Stimulated activated CD8-positive, alpha-beta memory T cell treated with anti-CD3 and anti-CD28 coated beads, Interleukin-4, amount 100 ng/mL, for 4 hours (primary cell): ENCODE results near the gene FAM229B.
"Not testable (repeated sequence)": the region's sequence is repeated elsewhere in the genome, so short reads cannot be mapped to it uniquely, and the experiment has no call there.

ENCODE experiments used
- DNase-seq, 2 donors: peaks; one replicate each; pipeline ENCODE4 v3.0.0-alpha.2; 2020; ENCODE audit warnings: low read depth in 2 of 2, low spot score in 1 of 2

FAM229B gene, protein sequence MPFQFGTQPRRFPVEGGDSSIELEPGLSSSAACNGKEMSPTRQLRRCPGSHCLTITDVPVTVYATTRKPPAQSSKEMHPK

GRCh38 chr6:112087136-112087911 is at the start of gene FAM229B, which contains the start of gene TUBE1:
Gene FAM229B (plus strand): TSS chr6:112087591. CDS start chr6:112099284, 11,693 bp downstream.
Gene TUBE1 (minus strand): TSS chr6:112087482. CDS start chr6:112087434, 48 bp downstream.
- peak; percentile 74 to 82 for DNase-seq

DNA sequence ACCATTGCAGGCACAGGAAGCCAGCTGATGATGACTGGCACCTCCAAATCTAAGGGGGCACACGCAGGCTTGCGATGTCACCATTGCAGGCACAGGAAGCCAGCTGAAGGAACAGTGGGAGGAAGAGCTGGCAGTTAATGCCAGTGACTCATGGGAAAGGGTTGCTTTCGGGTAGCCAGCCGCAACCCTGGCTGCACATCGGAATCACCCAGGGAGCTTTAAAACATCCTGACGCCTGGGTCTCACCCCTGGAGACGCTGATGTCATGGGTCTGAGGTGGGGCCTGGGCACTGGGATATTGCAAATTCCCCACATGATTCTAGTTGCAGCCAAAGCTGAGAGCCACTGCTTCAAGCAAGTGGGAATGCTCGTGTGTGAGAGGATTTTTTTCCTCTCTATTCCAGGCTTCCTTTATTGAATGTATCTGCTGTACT is 49.6 kb upstream of the FAM229B start:
- DNase-seq, result no peak

- no peak for DNase-seq
These were observed 49.1 kb upstream of the FAM229B start for GRCh38 chr6:112038268-112038667.

- DNase-seq, result no peak
These were observed 48.5 kb upstream of the FAM229B start for GRCh38 chr6:112038756-112039430.

DNA sequence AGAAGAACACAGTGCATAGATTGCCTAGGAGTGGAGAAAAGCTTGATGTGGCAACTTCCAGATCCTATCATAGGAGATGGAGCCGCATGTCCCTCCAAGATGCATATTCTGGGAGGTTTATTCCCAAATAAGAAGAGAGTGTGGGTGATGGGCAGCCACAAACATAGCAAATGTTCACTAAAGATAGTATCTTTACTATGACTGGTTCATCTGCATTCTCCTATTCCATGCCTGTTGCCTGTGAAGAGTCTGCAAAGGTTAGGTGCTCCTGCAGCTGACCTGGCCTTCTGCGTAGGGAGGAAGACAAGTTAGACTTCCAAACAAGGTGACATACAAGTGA is 48.0 kb upstream of the FAM229B start:
- no peak for DNase-seq

- DNase-seq, result no peak
These were observed 46.4 kb upstream of the FAM229B start for GRCh38 chr6:112040956-112041355.

GRCh38 chr6:112041535-112041934 is 45.9 kb upstream of the FAM229B start:
- DNase-seq, result no peak

DNA sequence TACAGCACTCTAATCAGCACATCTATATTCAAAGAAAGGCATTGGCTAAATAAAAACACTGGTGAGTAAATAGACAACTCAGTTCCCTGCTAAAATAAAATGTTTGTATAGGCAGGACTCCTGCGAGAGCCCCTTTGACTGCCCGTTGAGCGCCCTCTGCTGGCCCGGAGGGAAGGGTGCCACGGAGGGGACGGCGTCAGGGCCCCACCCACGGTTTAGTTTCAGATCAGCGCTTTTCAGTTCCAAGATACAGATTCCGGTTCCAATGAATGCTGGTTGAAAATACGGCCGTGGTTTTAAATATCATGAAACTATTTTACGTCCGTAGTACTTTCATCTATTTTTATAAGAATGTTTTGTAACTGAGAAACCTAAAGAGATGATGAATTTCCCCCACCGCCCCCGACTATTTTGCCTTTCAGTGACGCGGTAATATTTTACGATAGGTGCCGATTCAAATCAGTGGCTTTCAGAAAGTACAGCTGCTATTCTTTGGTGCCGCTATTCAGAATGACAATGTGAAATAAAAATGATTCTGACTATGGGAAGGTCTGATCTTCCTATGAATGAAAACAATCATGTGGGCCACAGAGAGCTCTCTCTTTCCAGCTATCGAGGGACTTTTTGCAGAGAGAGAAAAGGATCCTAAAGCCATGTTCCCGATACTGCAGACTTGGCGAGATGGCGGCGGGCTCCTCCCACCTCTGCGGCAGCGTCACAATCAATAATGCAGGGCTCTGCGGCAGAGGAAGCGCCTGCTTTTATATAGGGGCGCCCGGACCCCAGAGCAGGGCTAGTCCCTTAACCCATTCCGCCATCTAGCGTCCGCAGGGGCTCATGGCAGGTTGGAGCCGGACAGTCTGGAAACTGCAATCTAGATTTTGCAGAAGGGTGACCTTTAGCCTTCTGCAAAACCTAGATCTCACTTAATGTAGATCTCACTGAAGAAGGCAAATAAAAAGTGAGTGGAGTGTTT is 44.1 kb upstream of the FAM229B start:
- peak; percentile 77 to 89 for DNase-seq

DNA sequence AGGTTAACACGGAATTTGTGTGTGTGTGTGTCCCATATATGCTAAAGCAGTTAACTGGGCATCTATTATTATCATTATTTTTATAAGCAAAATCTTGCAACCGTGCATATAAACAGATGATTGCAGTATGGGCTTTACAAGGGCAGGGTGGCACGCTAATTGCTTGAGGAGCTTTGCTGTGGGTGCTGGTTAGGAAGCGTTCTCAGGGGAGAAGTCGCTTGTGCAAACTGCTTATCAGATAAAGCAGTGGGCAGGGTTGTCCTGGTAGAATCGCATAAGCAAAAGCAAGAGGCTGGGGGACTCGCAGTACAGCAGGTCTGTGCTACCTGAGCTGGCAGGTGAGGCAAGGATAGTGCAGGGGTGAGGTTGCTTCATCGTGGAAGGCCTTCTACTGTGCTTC is 43.2 kb upstream of the FAM229B start:
- DNase-seq, result no peak

DNA sequence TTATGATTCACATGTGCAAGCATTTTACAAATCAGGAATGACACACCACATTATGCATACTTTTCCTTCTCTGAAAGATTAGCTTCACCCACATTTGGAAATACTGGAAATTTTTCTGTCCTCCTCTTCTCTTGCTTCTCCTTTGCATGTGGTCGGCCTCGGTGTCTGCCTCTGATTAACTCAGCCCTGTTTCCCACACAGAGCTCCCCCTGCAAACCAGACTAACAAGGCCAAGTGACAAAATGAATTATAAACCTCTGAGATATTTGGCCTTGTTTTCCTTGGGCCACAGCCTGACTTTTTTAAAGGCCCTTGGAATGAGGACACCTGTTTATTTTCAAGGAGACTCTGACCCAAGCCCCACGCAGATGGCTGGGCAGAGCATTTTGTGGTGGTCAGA is 42.5 kb upstream of the FAM229B start:
- no peak for DNase-seq

GRCh38 chr6:112047523-112047922 is 39.9 kb upstream of the FAM229B start:
- not testable (repeated sequence) for DNase-seq

DNA sequence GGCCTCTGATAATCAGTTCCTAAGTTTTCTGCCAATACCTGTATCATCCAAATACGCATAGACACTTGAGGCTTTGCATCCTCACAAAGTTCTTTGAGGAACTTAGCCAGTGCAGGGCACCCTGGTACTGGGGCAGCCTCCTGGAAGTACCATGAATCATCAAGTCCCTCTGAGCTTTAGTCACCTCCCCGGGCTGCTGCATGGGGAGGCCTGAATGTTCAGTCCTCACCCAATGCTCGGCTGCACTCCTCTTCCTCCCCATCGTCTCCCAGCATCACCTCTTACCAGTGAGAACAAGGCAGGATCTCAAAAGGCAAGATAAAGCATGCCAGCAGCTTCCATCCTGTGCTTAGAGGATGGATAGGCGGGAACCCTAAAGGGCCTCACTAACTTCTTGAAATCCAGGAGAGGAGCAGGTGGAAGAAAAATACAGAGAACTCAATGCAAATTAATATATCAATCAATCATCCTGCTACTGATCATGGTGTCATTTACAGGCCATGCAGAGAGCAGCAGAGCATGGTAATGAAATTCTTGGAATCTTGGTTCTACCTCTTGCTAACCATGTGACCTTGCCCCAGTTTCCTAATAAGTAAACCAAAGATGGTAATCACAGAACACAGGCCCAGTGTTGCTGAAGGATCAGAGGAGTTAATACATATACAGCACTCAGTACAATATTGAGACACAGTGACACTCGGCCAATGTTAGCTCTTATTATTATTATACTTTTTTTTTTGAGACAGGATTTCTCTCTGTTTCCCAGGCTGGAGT is 38.2 kb upstream of the FAM229B start:
- DNase-seq, result no peak

DNA sequence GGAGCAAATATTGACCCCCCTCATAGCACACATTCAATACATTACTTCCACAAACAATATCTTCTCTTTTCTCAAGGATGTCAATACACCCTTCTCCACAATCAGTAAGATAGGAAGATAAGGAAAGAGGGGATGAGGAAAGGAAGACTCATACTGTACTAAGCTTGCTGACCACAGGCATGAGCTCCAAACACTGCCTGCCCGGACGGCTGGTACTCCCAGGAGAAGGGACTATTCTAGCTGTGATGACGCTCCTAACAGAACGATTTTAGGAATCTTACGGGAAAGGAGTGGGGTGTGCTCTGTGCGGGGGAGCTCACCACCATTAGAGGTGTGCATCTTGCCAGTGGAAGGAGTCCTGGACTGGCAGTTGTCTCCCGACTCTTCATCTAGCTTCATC is 37.4 kb upstream of the FAM229B start:
- DNase-seq, result no peak

DNA sequence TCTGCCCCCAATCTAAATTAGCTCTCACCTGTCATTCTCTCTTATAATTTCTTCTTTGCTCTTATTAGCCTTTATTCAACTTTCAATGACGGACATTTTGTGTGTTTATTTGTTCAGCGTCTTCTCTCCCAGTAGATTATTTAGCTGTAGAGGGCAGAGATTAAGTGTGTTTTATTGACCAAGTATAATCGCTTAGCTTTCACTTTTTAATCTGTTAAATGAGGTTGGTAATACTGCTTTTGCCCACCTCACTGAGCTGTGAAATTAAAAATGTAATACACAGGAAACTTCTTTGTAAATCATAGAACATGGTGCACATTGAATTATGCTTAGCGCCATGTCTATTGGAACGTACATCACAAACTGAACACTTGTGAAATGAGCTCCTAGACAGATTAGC is 37.0 kb upstream of the FAM229B start:
- DNase-seq, result no peak

DNA sequence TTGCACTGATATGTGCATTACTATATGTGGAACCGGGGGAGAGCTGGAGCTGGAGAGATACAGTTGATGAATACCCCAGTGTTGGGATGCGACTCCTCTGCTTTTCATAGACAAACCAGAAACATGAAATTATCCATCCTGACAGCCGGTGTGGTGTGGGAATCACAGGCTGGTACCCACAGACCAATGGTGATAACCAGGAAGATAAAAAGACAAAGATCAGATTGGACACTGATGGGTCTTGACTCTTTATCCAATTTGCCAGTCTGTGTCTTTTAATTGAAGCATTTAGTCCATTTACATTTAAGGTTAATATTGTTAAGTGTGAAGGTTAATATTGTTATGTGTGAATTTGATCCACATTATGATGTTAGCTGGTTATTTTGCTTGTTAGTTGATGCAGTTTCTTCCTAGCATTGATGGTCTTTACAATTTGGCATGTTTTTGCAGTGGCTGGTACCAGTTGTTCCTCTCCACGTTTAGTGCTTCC is 36.1 kb upstream of the FAM229B start:
- not testable (repeated sequence) for DNase-seq

DNA sequence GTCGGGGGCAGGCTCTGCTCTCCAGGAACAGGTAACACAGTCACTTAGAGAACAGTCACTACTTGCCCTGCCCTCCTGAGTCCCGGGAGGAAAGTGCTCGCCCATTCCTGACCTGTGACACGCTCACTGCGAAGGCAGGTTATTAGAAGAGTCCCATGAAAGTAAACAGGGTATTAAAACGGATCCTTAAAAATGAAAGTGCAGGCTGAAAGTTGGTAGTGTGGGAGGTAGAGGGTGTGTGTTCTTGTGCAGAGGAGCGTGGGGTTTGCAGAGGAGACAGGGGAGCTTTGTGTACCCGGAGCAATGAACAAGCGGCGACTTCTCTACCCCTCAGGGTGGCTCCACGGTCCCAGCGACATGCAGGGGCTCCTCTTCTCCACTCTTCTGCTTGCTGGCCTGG is 33.4 kb upstream of the FAM229B start, which contains the start of gene CCN6:
TSS of gene CCN6 (plus strand) at position 104 of the 400 bp plus-strand sequence. CDS start at position 358, 254 bp downstream.
- DNase-seq, result no peak

DNA sequence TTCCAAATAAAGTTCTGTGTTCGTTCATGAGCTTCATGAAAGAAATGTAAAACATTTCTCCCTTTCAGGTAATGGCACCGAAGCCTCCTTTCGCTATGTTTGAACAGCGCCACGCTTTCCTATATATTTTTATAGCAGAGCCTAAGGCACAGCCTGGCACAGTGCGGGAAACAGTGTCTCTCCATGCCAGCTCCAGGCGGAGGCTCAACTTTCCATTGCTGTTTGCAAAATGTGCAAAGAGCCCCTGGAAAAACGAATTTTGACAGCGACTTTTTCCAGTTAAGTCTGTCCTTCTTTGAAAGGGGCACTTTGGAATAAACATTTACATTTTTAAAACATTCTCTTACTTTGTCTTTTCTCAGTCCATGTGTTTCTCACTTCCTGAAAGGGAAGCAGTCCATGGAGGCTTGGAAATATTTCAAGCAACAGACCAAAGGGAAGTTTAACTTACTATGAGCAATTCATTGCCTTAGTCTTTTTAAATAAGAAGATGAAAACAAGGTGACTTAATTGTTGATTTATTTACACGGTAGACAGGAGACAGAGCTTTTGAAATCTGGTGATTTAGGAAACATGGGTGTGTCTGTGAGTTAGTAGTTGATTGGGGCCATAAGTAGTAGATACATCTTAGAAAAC is 32.7 kb upstream of the FAM229B start:
- DNase-seq, result no peak

DNA sequence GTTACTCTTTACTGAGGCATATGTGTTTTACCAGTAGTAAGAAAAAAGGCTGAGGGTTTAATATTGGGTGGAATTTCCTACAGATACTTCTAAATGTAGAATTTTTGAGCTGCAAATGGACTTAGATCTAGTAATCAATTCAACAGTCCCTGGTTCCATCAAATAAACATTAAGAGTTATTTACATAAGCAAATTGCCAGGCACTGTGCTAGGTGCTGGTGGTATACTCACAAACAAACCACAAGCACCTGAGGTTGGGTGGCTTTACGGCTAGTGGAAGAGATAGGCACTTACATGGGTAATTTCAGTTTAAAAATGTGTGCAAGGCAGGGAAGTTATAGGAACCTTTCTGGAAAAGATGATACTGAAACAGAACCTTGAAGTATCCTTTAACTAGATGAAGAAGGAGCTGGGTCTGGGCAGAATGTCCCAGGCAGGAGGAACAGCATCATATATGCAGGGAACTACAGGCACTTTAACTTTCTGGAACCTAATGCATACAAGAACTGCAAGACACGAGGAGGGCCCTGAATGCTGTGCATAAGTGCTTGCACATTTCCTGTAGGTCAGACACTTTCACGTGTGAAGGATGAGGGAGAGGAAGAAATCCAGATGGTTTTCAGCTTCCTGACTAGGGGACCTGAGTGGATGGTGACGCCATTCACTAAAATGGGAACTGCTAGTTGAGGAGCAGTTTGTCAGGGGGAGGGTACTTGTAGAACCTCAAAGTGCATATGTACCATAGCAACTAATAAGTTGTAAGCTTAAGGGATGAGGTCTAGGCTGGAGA is 29.0 kb upstream of the FAM229B start:
- no peak for DNase-seq

DNA sequence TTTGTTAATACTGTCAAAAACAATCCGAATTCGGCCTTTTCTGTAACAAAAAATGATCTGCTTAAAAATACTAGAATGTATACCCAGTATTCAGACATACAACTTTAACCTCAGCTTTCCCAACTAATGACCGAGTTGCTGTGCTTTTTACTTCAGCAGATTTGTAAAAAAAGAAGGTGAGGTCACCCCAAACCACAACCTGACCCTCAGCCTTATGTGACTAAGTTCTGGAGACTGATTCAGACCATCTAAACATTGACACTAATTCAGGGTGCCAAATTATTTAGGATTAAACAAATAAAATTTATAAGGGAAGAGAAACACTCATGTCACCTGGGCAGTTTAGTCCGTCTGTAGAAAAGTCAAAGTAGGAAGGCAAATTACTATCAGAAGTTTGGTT is 25.8 kb upstream of the FAM229B start:
- DNase-seq, result no peak
